ENCODE data around the gene FBN2.
"Not testable (repeated sequence)": the region's sequence is repeated elsewhere in the genome, so short reads cannot be mapped to it uniquely, and the experiment has no call there.

FBN2 gene

DNA sequence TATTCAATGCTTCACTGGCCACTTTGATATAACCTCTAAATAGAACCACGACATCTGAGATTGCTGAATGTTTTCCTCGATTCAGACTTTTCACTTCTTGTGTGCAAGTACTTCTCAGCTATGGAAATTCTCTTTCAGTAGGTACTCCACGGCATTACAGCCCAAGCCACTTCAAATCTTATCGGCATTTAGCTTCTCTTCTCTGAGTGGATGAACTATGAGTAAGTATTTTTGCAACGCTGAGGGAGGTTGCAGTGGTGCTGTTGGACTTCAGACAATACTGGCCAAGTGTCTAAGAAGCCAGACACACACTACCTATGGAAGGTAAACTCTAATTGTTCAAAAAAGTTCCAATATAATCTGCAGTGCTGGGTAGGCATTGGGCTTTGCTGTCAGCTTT, 60.1 kb downstream of the FBN2 start:
- DNase-seq = no peak

DNA sequence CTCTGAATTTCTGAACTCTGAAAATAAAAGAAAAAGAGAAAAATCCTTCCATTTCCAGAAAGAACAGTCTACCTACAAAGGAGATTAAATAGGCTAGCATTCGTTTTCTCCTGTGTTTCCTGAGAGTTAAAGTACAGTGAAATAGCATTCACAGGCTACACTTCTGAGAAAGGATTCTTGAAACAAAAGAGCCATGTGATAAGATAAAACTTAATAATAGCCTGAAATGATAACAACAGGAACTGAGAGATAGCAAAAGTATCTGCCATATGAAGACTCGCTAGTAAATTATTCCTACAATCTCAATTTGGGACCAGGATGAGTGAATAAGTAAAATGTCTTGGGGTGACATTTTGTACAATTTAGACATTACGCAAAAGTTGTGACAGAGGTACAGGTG, 62.4 kb downstream of the FBN2 start:
- DNase-seq = no peak

GRCh38 chr5:128472919-128473318, 65.1 kb downstream of the FBN2 start:
- DNase-seq = no peak

- DNase-seq = no peak
Observed at GRCh38 chr5:128472036-128472435, 66.0 kb downstream of the FBN2 start.

GRCh38 chr5:128470663-128471062, 67.4 kb downstream of the FBN2 start:
- DNase-seq = no peak

GRCh38 chr5:128469912-128470311, 68.1 kb downstream of the FBN2 start:
- no peak for DNase-seq

DNA sequence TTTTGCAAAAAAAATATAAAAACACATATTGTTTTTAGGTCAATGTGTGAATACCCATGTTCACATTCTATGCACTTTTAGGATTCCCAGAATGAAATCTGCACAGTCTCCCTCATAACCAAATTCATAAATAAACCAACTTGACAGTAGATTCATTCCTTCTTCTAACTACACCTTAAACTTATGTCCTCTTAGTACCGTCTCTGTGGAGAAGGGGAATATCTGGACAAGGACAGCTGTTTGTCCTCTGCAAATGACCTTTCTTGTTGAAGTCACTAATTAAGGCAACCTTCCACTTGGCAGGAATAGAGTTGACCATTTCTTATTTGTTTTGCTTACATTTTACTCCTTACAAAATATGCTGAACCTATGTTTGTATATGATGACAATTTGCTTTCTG, 71.1 kb downstream of the FBN2 start:
- no peak for DNase-seq

- DNase-seq = no peak
Observed at GRCh38 chr5:128466554-128466953, 71.5 kb downstream of the FBN2 start.

DNA sequence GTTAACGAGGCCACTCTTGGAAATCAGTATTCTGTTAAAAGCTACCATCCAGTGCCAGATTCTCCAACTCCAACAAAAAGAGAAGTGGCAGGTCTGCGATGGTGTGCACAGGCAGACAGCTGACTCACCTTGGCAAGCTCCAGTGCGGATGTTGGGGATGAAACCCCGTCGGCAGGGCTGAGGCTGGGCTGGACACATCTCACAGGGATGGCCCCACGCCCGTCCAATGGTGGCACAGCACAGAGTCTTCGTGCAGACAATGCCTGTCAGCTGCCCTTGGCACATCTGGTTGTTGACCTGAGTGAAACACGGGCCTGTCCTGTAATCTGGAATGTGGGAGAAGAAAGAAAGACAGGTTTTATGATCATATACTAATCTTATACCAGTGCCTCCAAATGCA, 73.4 kb downstream of the FBN2 start:
- DNase-seq = no peak

GRCh38 chr5:128462330-128462729, 75.7 kb downstream of the FBN2 start:
- no peak for DNase-seq

DNA sequence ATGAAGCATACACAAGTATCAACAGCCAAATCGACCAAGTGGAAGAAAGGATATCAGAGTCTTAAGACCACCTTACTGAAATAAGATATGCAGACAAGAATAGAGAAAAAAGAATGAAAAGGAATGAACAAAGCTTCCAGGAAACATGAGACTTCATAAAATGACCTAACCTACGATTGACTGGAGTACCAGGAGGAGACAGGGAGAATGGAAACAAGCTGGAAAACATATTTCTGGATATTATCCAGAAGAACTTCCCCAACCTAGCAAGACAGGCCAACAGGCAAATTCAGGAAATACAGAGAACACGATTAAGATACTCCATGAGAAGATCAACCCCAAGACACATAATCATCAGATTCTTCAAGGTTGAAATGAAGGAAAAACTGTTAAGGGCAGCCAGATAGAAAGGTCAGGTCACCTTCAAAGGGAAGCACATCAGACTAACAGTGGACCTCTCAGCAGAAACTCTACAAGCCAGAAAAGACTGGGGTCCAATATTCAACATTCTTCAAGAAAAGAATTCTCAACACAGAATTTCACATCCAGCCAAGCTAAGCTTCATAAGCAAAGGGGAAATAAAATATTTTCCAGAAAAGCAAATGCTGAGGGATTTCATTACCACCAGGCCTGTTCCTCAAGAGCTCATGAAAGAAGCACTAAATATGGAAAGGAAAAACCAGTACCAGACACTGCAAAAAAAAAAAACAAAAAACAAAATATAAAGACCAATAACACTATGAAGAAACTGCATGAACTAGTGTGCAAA, 80.7 kb downstream of the FBN2 start:
- DNase-seq = not testable (repeated sequence)

- DNase-seq = no peak
Observed at GRCh38 chr5:128455841-128456361, 82.1 kb downstream of the FBN2 start.

DNA sequence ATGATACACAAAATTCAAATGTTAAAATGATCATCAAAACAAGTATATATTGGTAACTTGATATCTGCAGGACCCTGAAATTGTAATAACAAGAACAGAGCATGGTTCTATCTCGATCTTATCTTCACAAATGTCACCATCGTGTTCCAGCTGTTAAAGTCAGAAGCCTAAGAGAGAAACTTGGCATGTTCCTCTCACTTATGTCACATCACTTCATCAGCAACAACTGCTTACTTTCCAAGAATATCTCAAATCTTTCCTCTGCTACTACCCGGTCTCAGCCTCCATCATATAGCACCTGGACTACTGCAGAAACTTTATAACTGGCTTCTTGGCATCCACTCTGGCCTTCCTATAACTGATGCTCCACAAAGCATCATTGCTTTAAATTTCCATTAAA, 84.9 kb downstream of the FBN2 start:
- no peak for DNase-seq

DNA sequence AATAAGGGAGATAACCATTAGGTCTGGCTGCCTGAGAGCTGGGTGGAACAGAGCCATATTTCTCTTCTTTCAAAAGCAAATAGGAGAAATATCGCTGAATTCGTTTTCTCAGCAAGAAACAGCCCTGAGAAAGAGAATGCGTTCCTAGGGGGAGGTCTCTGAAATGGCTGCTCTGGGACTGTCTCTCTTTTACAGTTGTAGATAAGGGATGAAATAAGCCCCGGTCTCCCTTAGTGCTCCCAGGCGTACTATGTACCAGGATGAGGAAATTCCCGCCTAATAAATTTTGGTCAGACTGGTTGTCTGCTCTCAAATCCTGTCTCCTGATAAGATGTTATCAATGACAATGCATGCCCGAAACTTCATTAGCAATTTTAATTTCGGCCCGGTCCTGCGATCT, 90.8 kb downstream of the FBN2 start:
- not testable (repeated sequence) for DNase-seq

DNA sequence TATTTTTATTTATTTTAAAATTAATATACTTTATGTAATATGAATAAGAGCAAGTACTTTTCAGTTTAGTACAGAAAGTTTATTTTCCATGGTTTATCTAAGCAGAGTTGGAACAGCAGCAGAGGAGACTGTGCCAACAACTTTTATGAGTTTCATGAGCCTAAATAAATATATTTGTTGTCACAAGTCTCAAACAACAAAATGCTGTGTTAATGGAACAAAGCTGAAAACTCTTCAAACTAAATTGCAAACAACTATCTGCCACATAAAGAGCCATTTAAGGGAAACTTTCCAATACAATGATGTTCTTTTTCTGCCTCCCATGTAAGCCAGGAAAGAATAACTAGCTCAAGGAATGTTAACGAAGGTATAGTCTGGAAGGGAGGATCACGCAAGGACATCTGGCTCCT, 96.1 kb downstream of the FBN2 start:
- DNase-seq = no peak

DNA sequence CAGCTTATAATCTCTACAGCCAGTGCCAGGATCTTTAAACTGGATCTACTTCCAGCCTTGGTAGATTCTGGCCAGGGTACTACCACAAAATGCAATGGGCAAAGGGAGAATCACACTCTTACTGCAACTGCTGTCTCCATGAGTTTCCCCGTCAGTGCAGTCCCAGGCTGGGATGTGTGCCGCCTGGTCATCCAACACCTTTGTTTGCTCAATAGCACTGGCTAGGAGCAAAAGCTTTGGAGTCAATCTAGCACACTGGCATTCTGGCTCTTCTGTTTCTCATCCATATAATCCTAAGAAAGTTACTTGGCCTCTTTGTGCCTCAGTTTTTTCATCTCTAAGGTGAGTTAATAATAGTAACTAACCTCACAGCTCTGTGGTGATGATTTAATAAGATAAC, 96.9 kb downstream of the FBN2 start:
- no peak for DNase-seq

GRCh38 chr5:128436749-128437188, 101.3 kb downstream of the FBN2 start:
- no peak for DNase-seq

DNA sequence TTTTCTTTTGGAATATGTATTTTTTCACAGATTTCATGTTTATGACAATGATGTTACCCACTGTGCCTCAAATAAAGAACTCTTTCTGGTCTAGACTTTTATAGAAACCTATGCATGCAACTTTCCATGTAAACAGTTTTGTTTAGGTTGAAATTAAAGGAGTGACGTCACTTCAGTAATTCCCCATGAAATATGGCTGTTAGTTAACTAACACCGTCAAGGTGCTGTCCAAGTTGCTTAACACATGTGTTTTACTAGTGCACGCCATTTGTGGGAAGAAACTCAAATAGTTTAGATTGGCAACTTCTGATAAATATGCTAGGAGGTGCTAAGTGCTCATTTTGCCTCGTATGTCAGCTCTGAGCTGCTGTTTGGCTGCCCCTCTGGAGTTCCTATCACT, 102.2 kb downstream of the FBN2 start:
- DNase-seq = no peak

DNA sequence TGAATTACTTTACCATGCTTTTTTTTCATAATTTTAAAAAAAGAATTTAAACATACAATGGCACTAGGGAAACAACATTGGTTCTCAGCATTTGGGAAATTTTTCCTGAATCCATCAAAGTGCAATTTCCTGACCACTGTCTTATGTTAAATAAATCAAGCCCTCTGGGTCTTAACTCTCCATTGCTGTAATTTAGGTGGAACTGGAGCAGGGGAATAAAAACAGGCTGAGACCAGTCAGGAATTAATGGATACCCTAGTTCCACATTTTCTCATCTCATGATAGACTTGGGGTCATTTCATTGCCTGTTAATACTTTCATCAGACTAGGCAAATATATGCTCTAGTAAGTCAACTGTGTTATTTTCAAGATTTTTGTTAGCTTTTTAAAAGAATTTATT, 103.1 kb downstream of the FBN2 start:
- DNase-seq = no peak

DNA sequence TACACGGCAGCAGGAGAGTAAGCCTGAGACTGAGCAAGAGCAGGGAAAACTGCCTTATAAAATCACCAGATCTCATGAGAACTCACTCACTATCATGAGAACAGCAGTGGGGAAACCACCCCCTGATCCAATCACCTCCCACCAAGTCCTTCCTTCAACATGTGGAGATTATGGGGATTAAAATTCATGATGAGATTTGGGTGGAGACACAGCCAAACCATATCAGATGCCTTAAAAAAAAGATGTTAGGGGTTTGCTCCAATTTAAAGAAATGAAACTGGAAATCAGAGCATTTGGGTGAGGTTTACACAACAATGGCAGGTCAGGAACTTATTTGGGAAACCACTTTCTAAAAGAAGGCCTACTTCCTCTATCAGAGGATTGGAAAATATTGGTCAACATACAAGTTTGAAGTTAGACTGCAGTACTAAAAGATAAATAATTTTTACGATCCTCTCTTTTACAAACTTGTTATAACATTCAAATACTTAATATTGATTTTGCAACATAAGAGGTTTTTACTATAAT, 105.1 kb downstream of the FBN2 start:
- DNase-seq = no peak

DNA sequence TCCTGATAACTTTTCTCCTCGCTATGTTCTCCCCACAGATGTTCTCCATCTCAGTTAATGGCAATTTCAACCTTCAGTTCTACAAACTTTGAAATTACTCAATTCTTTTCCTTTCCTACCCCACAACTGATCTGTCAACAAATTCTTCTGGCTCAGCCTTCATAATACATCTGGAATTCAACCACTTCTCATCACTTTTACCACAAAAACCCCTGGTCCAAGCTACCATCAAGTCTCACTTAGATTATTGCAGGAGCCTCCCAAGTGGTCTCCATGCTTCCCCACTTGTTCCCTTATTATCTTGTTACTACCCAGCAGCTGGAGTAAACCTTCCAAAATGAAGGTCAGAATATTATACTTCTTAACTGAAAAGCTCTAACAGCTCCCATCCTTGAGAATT, 110.1 kb downstream of the FBN2 start:
- no peak for DNase-seq

- DNase-seq = no peak
Observed at GRCh38 chr5:128426090-128426534, 111.9 kb downstream of the FBN2 start.

GRCh38 chr5:128424646-128425045, 113.4 kb downstream of the FBN2 start:
- no peak for DNase-seq

GRCh38 chr5:128422612-128423011, 115.4 kb downstream of the FBN2 start:
- DNase-seq = no peak

GRCh38 chr5:128414469-128414868, 123.6 kb downstream of the FBN2 start:
- DNase-seq = no peak

Measured in NK-92 treated with Interleukin-12 subunit alpha and Interleukin-12 subunit beta, amount 100 ng/mL, for 24 hours (cell line).